IPS-NIHi7 (cell line): ENCODE measurements around the gene DNA2.

Experiments used
- DNase-seq: peaks from one replicate; pipeline ENCODE4 v3.0.0; 2012; ENCODE audit warnings: mixed read lengths; ENCODE audit errors: extremely low spot score

The DNA2 gene

DNA sequence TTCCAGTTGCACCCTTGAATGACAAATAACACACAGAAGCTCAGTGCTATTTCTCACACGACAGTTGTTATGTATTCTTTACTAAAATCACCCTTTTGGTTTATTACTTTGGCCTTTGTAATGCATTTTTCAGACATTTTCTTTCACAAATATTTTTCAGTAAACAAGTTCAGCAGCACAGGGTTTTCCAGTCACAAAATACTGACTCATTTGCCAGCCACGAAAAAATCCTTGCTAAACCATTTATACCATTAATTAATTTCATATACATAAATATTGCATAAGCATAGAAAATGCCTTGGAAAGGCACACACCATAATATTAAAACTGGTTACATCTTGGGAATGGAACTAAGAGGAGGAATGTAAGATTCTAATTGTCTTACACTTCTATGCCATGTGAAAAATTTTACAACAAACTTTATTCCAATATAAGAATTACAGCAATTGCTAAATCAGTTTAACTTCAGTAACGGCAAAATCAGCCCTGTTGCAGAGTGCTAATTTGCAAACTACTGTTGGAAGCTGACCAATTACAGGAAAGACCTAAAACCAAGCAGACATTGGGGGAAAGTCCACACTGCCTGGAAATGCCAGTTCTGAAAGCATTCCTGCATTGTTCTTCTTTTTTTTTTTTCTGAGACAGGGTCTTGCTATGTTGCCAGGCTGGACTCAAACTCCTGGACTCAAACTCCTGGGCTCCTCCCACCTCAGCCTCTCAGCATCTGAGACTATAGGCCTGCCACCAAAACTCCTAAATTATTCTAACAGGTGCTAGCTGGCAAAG is 107.5 kb downstream of the DNA2 start:
- no peak for DNase-seq
